Endothelial cell of umbilical vein (primary cell): ENCODE data around the gene GHITM. TPM values are rescaled to one million over a fixed set of nuclear protein-coding genes. Genes with fewer than 3 reads are reported as not detected.
A peak's percentile ranks its signal among the peaks of the same experiment; 100 is the strongest.

Experiments
- BruUV-seq: library from RNA; stranded (reverse); fragments of 400-500 nt; replicated peaks from 2 replicates; lab custom pipeline; 2021; lab: Mats Ljungman, UMichigan
- CTCF ChIA-PET: fragments of 300-600, 350-600 bp; sonication (Branson Sonifier 250); formaldehyde crosslinking; loops from one replicate; lab custom pipeline; 2021; ENCODE audit warnings: antibody characterized with exemption, inconsistent platforms; lab: Charles Lee
- POLR2A ChIA-PET: fragments of 300-600, 350-600 bp; sonication (Branson Sonifier 250); formaldehyde crosslinking; loops from one replicate; lab custom pipeline; 2021; ENCODE audit warnings: antibody characterized with exemption, inconsistent platforms; lab: Charles Lee
- DNase-seq: peaks from one replicate; pipeline ENCODE4 v3.0.0-alpha.2; 2011; ENCODE audit warnings: low read depth, low spot score
- FAIRE-seq: peaks from 2 replicates; lab custom pipeline; 2011; peaks lifted over from hg19 to GRCh38; lab: Jason Lieb, UNC
- H2AFZ ChIP-seq: 2 replicates; pipeline ENCODE4 v1.6.0; 2012; ENCODE audit warnings: low read depth, low read length, control low read depth, inconsistent platforms
- H3K27ac ChIP-seq: 2 replicates; pipeline ENCODE4 v1.5.1; 2011; ENCODE audit warnings: low read depth, mild to moderate bottlenecking, control low read depth, low read length, moderate library complexity; ENCODE audit not compliant: insufficient read depth
- H3K27me3 ChIP-seq, 2 experiments: 2 replicates each; pipeline versions ENCODE4 v1.6.0 to v1.6.1; 2011; ENCODE audit warnings: low read length in 2 of 2, mixed read lengths in 1 of 2; ENCODE audit not compliant: control insufficient read depth in 2 of 2, insufficient read depth in 2 of 2
- H3K36me3 ChIP-seq, 2 experiments: 2 replicates in 1 of 2; 3 replicates in 1 of 2; pipeline ENCODE4 v1.5.1; 2011; ENCODE audit warnings: low read length in 2 of 2, mild to moderate bottlenecking in 1 of 2, moderate library complexity in 1 of 2; ENCODE audit not compliant: control insufficient read depth in 2 of 2, insufficient read depth in 2 of 2; ENCODE audit errors: extremely low read depth in 1 of 2
- H3K4me1 ChIP-seq: 3 replicates; pipeline ENCODE4 v1.5.1; 2011; ENCODE audit warnings: mild to moderate bottlenecking, low read length; ENCODE audit not compliant: control insufficient read depth, insufficient read depth; ENCODE audit errors: extremely low read depth
- H3K4me2 ChIP-seq: 2 replicates; pipeline ENCODE4 v1.6.1; 2011; ENCODE audit warnings: low read length, control low read depth, mixed read lengths; ENCODE audit not compliant: insufficient read depth
- H3K4me3 ChIP-seq, 3 experiments: fragments of 200-600 bp in 1 of 3; sonication (generic), shearing (Covaris generic) in 1 of 3; replicated peaks in 1 of 3; 2 replicates each; pipeline ENCODE4 v1.5.1; 2011 to 2016; ENCODE audit warnings: control low read depth in 3 of 3, low read length in 3 of 3, mild to moderate bottlenecking in 2 of 3, inconsistent platforms in 1 of 3, low read depth in 1 of 3, moderate library complexity in 1 of 3; ENCODE audit not compliant: insufficient read depth in 1 of 3
- H3K79me2 ChIP-seq: 2 replicates; pipeline ENCODE4 v1.6.0; 2012; ENCODE audit warnings: low read length, inconsistent platforms; ENCODE audit not compliant: control insufficient read depth, insufficient read depth
- H3K9ac ChIP-seq: replicated peaks from 2 replicates; pipeline ENCODE3; 2011; ENCODE audit warnings: low read length, control low read depth; ENCODE audit not compliant: insufficient read depth; ENCODE audit errors: extremely low read depth
- H3K9me1 ChIP-seq: replicated peaks from 3 replicates; pipeline ENCODE4 v1.6.0; 2011; ENCODE audit warnings: mild to moderate bottlenecking, low read length; ENCODE audit not compliant: control insufficient read depth, insufficient read depth; ENCODE audit errors: extremely low read depth
- H3K9me3 ChIP-seq: replicated peaks from 2 replicates; pipeline ENCODE4 v1.5.1; 2012; ENCODE audit warnings: low read length, inconsistent platforms; ENCODE audit not compliant: control insufficient read depth, insufficient read depth
- H4K20me1 ChIP-seq: replicated peaks from 2 replicates; pipeline ENCODE3; 2011; ENCODE audit warnings: mild to moderate bottlenecking, low read length; ENCODE audit not compliant: control insufficient read depth, insufficient read depth; ENCODE audit errors: extremely low read depth
- EZH2 ChIP-seq: IDR thresholded peaks from 2 replicates; pipeline ENCODE4 v1.6.1; 2012; ENCODE audit warnings: borderline replicate concordance, low read depth, mild to moderate bottlenecking, moderate library complexity, low read length, inconsistent platforms; ENCODE audit not compliant: severe bottlenecking
- FOS ChIP-seq: IDR thresholded peaks from 2 replicates; pipeline ENCODE4 v1.6.1; 2011; ENCODE audit warnings: mild to moderate bottlenecking, low read length, moderate library complexity, borderline replicate concordance; ENCODE audit not compliant: insufficient read depth
- GATA2 ChIP-seq: IDR thresholded peaks from 2 replicates; pipeline ENCODE4 v1.7.0; 2011; ENCODE audit warnings: low read depth, mild to moderate bottlenecking, moderate library complexity, mixed read lengths, low read length; ENCODE audit not compliant: insufficient read length, insufficient read depth
- JUN ChIP-seq: IDR thresholded peaks from 2 replicates; pipeline ENCODE4 v1.6.1; 2011; ENCODE audit warnings: borderline replicate concordance, low read depth; ENCODE audit not compliant: insufficient read length, insufficient read depth
- MYC ChIP-seq: IDR thresholded peaks from one replicate; pipeline ENCODE4 v1.6.1; 2011; ENCODE audit warnings: mild to moderate bottlenecking, low read depth, low read length
- POLR2AphosphoS5 ChIP-seq: IDR thresholded peaks from 2 replicates; pipeline ENCODE4 v1.6.1; 2012; ENCODE audit warnings: low read depth, mild to moderate bottlenecking, control low read depth, low read length, moderate library complexity; ENCODE audit not compliant: insufficient read depth
- dilution Hi-C: fragments of 300-500 bp; cut with MboI; formaldehyde crosslinking; loops from one replicate; pipeline ENCODE4 v1.15.0; 2019; ENCODE audit warnings: low sequenced_read_pairs; ENCODE audit not compliant: extremely low pct_ligation_motif_present
- intact Hi-C: fragments of 100-400 bp; cut with micrococcal nuclease; formaldehyde crosslinking; loops from one replicate; pipeline ENCODE4 v1.10.0; 2022
- polyA plus RNA-seq, 4 experiments: library from polyadenylated mRNA; depleted of rRNA in 3 of 4; stranded (reverse) in 3 of 4; unstranded in 1 of 4; fragments of >200 nt; gene quantifications; 2 replicates each; pipeline versions ENCODE4 v1.2.1 to v1.2.3, GENCODE V29; 2011 to 2012; ENCODE audit warnings: missing spikeins in 1 of 4
- total RNA-seq: library from RNA; stranded (reverse); gene quantifications from 2 replicates; pipeline ENCODE4 v1.2.3, GENCODE V29; 2021
- TF ChIP-seq, protein P1 (sequence below): IDR thresholded peaks from 2 replicates; pipeline ENCODE4 v1.6.1; 2011; ENCODE audit not compliant: insufficient read depth, insufficient read length
- TF ChIP-seq, protein P2 (sequence below), 2 donors: IDR thresholded peaks; 1 replicate in 1 of 2; 2 replicates in 1 of 2; pipeline ENCODE4 v1.5.1; 2011; ENCODE audit warnings: low read length in 2 of 2, mild to moderate bottlenecking in 2 of 2, moderate library complexity in 2 of 2, control low read depth in 1 of 2, inconsistent platforms in 1 of 2, low read depth in 1 of 2; ENCODE audit not compliant: insufficient read depth in 1 of 2; ENCODE audit errors: extremely low read depth in 1 of 2

The GHITM gene
- total and polyA plus RNA-seq, 2 donors (not counting 3 experiments of a cell fraction or from before 2014, with no cell fraction given) = 113 to 122 TPM

DNA sequence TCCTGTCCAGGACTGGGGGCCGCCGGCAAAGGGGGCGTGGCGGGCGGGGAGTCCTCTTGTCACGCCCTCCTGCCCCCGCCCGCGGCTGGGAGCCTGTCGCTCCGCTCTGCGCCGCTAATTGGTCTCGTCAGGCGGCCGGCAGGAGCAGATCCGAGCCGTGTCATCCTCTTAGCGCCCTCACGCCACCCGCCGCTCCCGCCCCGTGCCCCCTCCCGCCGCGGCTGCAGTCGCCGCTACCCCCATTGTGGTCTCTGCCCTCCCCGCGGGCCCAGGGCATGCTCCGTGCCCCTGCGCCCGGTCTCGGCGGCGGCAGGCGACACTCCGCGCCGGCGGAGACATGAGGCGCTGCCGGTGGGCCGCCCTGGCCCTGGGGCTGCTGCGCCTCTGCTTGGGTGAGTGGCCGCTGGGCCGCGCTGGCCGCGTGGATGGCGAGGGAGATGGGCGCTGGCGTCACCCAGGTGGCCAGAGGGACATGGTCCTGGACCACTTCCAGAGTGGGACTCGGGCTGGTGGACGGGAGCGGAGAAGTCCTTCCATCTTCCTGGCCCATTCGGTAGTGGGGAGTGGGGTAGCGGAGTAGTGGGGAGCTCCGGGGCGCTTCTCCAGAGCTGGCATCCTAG lies 55.2 kb downstream of the GHITM start, which contains the start of gene CDHR1:
Gene CDHR1 (plus strand): TSS at position 114 of the 620 bp plus-strand sequence. CDS start 224 bp downstream, at position 338.
- Histone ChIP-seq H3K4me2 (no peak within 1 kb of the TSS), H2AFZ (no peak within 1 kb of the TSS), H3K4me3 (peak within 1 kb of the TSS in 1 of 3 experiments; percentile 15), H3K27me3 (peaks cover 31% of the 10 kb centered on the region in 2 experiments), H3K9me1 (no peaks in the 10 kb centered on the region), H3K79me2 (no peaks in the 10 kb centered on the region), H3K4me1 (no peaks in the 10 kb centered on the region), H3K36me3 (no peaks in the 10 kb centered on the region), H3K9me3 (no peaks in the 10 kb centered on the region), H3K27ac (no peak within 1 kb of the TSS), H4K20me1 (no peaks in the 10 kb centered on the region), H3K9ac (no peak within 1 kb of the TSS)
- BruUV-seq = no TSS peak
- POLR2A ChIA-PET = no interaction called here
- intact Hi-C loops = no loop called here
- FAIRE-seq (no peak), DNase-seq (no peak)
- no peak for TF ChIP-seq MYC
- TF ChIP-seq GATA2 = no peak
- peak; percentile 81 for TF ChIP-seq EZH2
- CTCF ChIA-PET = interaction anchor here (1.2 kb wide), 1 partner anchor 47 kb away, joined by 7 read pairs; no protein-coding TSS in a partner anchor
- dilution Hi-C loops = no loop called here

DNA sequence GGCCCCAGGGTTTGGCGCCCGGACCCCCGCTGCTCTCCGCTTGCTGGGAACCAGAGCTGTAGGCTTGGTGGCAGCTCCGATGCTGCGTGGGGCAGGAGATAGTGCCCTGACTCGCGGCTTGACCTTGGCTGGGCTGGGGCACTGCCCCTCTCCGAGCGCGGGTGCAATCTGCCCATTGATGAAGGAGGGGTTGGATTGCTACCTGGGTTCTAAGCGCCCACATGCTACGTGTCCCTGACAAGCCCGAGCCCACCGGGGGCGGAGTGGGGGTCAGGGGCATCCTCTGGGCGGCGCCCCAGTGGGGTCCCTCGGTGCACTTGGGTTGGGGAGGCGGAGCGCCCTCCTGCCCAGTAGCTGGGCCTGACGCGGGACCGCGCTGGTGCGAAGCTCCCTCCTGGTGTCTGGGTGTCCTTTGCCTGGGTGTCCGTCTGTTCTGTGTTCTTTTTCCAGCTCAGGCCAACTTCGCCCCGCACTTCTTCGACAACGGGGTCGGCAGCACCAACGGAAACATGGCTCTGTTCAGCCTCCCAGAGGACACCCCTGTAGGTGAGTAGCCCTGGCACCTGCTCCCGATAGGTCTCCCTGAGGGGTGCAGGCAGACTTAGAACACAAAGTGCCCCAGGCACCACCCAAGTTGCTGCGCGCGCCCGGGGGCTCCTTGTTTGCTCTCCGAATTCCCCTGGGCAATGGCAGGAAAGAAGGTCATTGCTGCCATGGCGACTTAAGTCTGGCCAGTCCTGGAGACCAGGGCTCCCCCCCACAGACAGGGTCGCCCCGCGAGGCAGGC lies 55.9 kb downstream of the GHITM start:
- no TSS peak for BruUV-seq
- Histone ChIP-seq H3K36me3 (no peaks in the 10 kb centered on the region), H2AFZ (no peak overlapping the region), H3K4me3 (no peak overlapping the region), H3K4me1 (no peaks in the 10 kb centered on the region), H3K4me2 (no peak overlapping the region), H3K79me2 (no peaks in the 10 kb centered on the region), H4K20me1 (no peaks in the 10 kb centered on the region), H3K9me1 (no peaks in the 10 kb centered on the region), H3K9ac (no peak overlapping the region), H3K27me3 (peaks cover 31% of the 10 kb centered on the region in 2 experiments), H3K27ac (no peak overlapping the region), H3K9me3 (no peaks in the 10 kb centered on the region)
- TF ChIP-seq JUN = no peak
- TF ChIP-seq GATA2 = no peak
- TF ChIP-seq POLR2AphosphoS5 = no peak
- peak; percentile 76 for TF ChIP-seq EZH2
- no peak for TF ChIP-seq FOS
- no peak for TF ChIP-seq MYC
- TF ChIP-seq, protein P1, sequence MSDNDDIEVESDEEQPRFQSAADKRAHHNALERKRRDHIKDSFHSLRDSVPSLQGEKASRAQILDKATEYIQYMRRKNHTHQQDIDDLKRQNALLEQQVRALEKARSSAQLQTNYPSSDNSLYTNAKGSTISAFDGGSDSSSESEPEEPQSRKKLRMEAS = no peak
- TF ChIP-seq, protein P2, sequence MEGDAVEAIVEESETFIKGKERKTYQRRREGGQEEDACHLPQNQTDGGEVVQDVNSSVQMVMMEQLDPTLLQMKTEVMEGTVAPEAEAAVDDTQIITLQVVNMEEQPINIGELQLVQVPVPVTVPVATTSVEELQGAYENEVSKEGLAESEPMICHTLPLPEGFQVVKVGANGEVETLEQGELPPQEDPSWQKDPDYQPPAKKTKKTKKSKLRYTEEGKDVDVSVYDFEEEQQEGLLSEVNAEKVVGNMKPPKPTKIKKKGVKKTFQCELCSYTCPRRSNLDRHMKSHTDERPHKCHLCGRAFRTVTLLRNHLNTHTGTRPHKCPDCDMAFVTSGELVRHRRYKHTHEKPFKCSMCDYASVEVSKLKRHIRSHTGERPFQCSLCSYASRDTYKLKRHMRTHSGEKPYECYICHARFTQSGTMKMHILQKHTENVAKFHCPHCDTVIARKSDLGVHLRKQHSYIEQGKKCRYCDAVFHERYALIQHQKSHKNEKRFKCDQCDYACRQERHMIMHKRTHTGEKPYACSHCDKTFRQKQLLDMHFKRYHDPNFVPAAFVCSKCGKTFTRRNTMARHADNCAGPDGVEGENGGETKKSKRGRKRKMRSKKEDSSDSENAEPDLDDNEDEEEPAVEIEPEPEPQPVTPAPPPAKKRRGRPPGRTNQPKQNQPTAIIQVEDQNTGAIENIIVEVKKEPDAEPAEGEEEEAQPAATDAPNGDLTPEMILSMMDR (IDR thresholded peaks at IDR 0.05; ENCODE audit: extremely low read depth in 1 of 2, insufficient read depth in 1 of 2, low read depth in 1 of 2, low read length in 2 of 2) = no peak
- intact Hi-C loops = no loop called here
- DNase-seq (no peak), FAIRE-seq (no peak)
- CTCF ChIA-PET = interaction anchor here (1.2 kb wide), 1 partner anchor 47 kb away, joined by 7 read pairs; no protein-coding TSS in a partner anchor
- dilution Hi-C loops = no loop called here
- POLR2A ChIA-PET = no interaction called here
